AG04450 (cell line): ENCODE measurements around the gene UBE2Q1. TPM values are rescaled to one million over a fixed set of nuclear protein-coding genes. Genes with fewer than 3 reads are reported as not detected.

ENCODE experiments used
- CTCF ChIA-PET: fragments of 300-600, 350-600 bp; formaldehyde crosslinking; extraction: SDS; loops from one replicate; lab custom pipeline; 2022; ENCODE audit warnings: antibody characterized with exemption, inconsistent platforms; lab: Charles Lee
- POLR2A ChIA-PET: fragments of 350-600 bp; formaldehyde crosslinking; extraction: SDS; loops from one replicate; lab custom pipeline; 2021; ENCODE audit warnings: antibody characterized with exemption, inconsistent platforms; lab: Yijun Ruan, JAX
- DNase-seq: peaks from one replicate; pipeline ENCODE4 v3.0.0-alpha.2; 2011; ENCODE audit warnings: low read depth, low spot score
- H3K27ac ChIP-seq: one replicate; pipeline ENCODE4 v1.5.1; 2012; ENCODE audit warnings: low read depth, low read length, control low read depth
- H3K27me3 ChIP-seq: one replicate; pipeline ENCODE4 v1.6.0; 2012; ENCODE audit warnings: low read length; ENCODE audit not compliant: control insufficient read depth, insufficient read depth
- H3K4me3 ChIP-seq: 2 replicates; pipeline ENCODE4 v1.5.1; 2011; ENCODE audit warnings: mild to moderate bottlenecking, low read depth, low read length, control low read depth
- H3K9me3 ChIP-seq: 2 replicates; pipeline ENCODE4 v1.5.1; 2012; ENCODE audit warnings: low read length; ENCODE audit not compliant: control insufficient read depth, insufficient read depth
- CTCF ChIP-seq: IDR thresholded peaks from 2 replicates; pipeline ENCODE4 v1.5.1; 2011; ENCODE audit warnings: low read depth, low read length, control low read depth, inconsistent platforms
- polyA plus RNA-seq: library from polyadenylated mRNA; depleted of rRNA; stranded (reverse); fragments of >200 nt; gene quantifications from 2 replicates; pipeline ENCODE4 v1.2.3, GENCODE V29; 2011

Gene UBE2Q1
- polyA plus RNA-seq, 1 experiment: 17.6 TPM

GRCh38 chr1:154603317-154603716 is 44.9 kb upstream of the UBE2Q1 start:
- ChIA-PET POLR2A (no interaction called here), CTCF (interaction anchor here (2.5 kb wide), 1 partner anchor 43 kb away, joined by 8 read pairs; no protein-coding TSS in a partner anchor)
- no peaks in the 10 kb centered on the region for H3K9me3 ChIP-seq
- no peak for TF ChIP-seq CTCF
- no peak for DNase-seq
- H3K27ac ChIP-seq: no peak overlapping the region
- no peaks in the 10 kb centered on the region for H3K27me3 ChIP-seq
- H3K4me3 ChIP-seq: no peak overlapping the region

- ChIA-PET CTCF (interaction anchor here (1.2 kb wide), 1 partner anchor 40 kb away, joined by 5 read pairs; no protein-coding TSS in a partner anchor), POLR2A (no interaction called here)
- H3K27me3 ChIP-seq: no peaks in the 10 kb centered on the region
- no peak for TF ChIP-seq CTCF
- H3K27ac ChIP-seq: peak overlapping the region; percentile 12
- H3K9me3 ChIP-seq: no peaks in the 10 kb centered on the region
- H3K4me3 ChIP-seq: no peak overlapping the region
- DNase-seq: no peak
These were observed 41.2 kb upstream of the UBE2Q1 start for GRCh38 chr1:154599658-154600057.

- Histone ChIP-seq H3K27me3 (no peaks in the 10 kb centered on the region), H3K9me3 (no peaks in the 10 kb centered on the region), H3K4me3 (no peak overlapping the region), H3K27ac (peak overlapping the region; percentile 24)
- ChIA-PET CTCF (interaction anchor here (0.7 to 1.2 kb wide), 3 partner anchors 38 to 280 kb away, joined by 3 to 5 read pairs (median 3); no protein-coding TSS in a partner anchor), POLR2A (no interaction called here)
- DNase-seq: no peak
- no peak for TF ChIP-seq CTCF
These were observed 40.6 kb upstream of the UBE2Q1 start for GRCh38 chr1:154598871-154599635.

GRCh38 chr1:154595621-154596020 is 37.2 kb upstream of the UBE2Q1 start:
- DNase-seq: no peak
- TF ChIP-seq CTCF: no peak
- CTCF ChIA-PET: interaction anchor here (0.5 to 1.9 kb wide), 2 partner anchors 36 to 448 kb away, joined by 4 to 7 read pairs; no protein-coding TSS in a partner anchor
- H3K9me3 ChIP-seq: no peaks in the 10 kb centered on the region
- POLR2A ChIA-PET: interaction anchor here (0.5 kb wide), 1 partner anchor 17 kb away, joined by 5 read pairs; no protein-coding TSS in a partner anchor
- no peak overlapping the region for H3K4me3 ChIP-seq
- H3K27ac ChIP-seq: no peak overlapping the region
- H3K27me3 ChIP-seq: no peaks in the 10 kb centered on the region

GRCh38 chr1:154594811-154595210 is 36.3 kb upstream of the UBE2Q1 start:
- TF ChIP-seq CTCF: no peak
- ChIA-PET CTCF (interaction anchor here (1.9 kb wide), 1 partner anchor 35 kb away, joined by 7 read pairs; no protein-coding TSS in a partner anchor), POLR2A (no interaction called here)

More at GRCh38 chr1:154594811-154595210, 36.3 kb upstream of the UBE2Q1 start:
- H3K27ac ChIP-seq: no peak overlapping the region
- no peak overlapping the region for H3K4me3 ChIP-seq
- H3K9me3 ChIP-seq: no peaks in the 10 kb centered on the region
- no peaks in the 10 kb centered on the region for H3K27me3 ChIP-seq
- no peak for DNase-seq
